Measurements from ENCODE around the gene RABGEF1.
"Not testable (repeated sequence)": the region's sequence is repeated elsewhere in the genome, so short reads cannot be mapped to it uniquely, and the experiment has no call there.

The RABGEF1 gene

DNA sequence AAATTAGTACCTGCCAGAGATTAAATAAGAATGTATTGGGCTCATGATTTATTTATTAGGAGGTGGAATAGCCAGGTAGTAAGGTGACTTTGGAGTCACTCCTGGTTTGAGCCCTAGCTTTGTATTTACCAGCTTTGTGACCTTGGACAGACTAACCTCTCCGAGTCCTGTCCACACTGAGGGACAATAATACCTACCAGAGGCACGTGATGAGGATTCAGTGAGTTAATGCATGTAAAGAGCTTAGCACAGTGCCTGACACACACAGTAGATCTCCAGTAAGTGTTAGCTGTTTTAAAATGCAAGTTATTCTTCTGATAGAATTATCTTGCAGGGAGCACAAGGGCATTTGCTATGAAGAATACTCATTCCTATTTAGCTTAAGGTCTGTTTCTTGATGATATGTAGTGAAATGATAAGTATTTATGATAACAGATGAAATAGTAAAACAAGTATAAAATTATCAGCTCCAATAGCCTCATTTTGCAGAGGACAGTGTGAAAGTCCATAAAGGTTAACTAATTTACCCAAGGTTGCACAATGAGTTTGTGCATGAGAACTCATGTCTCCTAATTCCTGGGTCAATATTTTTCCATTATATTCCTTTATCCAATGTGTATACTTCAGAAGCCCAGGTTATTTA lies 36.4 kb downstream of the RABGEF1 start:
- Histone ChIP-seq H3K4me3 (ENCODE audit: low read length) (no peak overlapping the region), H3K4me1 (ENCODE audit: insufficient read depth, low read length) (peaks cover 4% of the 10 kb centered on the region), H3K36me3 (ENCODE audit: insufficient read depth, low read length) (peaks cover 58% of the 10 kb centered on the region), H2AFZ (ENCODE audit: low read depth, low read length) (no peak overlapping the region), H3K27me3 (ENCODE audit: insufficient read depth, low read length) (no peaks in the 10 kb centered on the region), H3K9me3 (ENCODE audit: low read length) (no peaks in the 10 kb centered on the region)

DNA sequence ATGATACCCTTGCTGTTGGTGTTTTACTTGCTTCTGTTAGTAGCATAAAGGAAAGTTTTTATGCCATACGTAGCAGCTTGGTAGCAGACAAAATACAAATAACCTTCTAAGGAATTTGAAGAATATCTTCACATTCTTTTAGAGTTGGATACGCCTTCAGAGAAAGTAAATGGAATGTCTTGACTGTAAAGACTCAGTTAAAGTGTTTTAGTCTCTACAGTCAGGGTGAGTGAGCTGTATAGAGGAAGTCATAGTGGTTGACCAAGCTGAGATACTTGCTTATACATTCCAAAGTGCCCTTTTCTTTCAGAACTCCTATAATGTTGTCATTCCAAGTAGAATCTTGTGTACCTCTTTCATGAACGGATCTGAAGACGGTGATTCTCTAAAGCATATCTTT lies 37.7 kb downstream of the RABGEF1 start:
- H2AFZ ChIP-seq (ENCODE audit: low read depth, low read length): no peak overlapping the region
- H3K4me3 ChIP-seq (ENCODE audit: low read length): no peak overlapping the region
- peaks cover 64% of the 10 kb centered on the region for H3K36me3 ChIP-seq (ENCODE audit: insufficient read depth, low read length)
- no peaks in the 10 kb centered on the region for H3K4me1 ChIP-seq (ENCODE audit: insufficient read depth, low read length)
- no peaks in the 10 kb centered on the region for H3K9me3 ChIP-seq (ENCODE audit: low read length)
- H3K27me3 ChIP-seq (ENCODE audit: insufficient read depth, low read length): no peaks in the 10 kb centered on the region

DNA sequence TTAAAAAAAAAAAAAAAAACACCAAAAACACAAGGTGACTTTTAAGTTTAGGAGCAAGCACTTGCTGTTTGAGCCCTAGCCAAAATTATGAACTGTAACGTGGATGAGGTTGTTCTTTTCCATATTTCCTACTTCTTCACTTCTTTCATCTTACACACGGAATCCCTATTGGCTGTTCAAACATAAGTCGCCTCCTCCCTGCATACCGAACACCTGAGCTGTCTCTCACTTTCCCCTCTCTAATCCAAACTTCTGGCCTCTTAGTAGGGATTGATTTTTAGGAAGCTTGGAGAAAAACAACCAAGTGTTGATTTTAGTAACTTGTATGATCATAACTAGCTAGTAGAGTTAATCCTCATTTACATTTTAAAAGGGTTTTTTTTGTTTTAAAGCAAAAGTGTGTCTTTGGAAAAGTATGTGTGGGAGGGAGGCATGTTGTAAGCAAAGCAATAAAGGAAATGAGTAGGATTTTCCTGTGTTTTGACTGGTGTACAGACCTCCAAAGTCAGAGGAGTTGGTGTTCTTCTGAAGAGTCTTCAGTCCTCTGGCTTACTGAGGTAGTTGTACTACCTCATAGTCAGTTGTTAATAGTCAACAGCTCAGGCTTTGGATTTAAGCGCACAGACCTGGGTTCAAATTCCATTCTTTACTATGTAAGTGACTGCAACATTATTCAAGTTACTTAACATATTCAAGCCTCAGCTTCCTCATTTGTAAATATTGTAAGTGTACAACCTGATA lies 39.3 kb downstream of the RABGEF1 start:
- Histone ChIP-seq H3K4me3 (ENCODE audit: low read length) (no peak overlapping the region), H2AFZ (ENCODE audit: low read depth, low read length) (no peak overlapping the region), H3K36me3 (ENCODE audit: insufficient read depth, low read length) (peaks cover 53% of the 10 kb centered on the region), H3K4me1 (ENCODE audit: insufficient read depth, low read length) (no peaks in the 10 kb centered on the region), H3K27me3 (ENCODE audit: insufficient read depth, low read length) (no peaks in the 10 kb centered on the region), H3K9me3 (ENCODE audit: low read length) (no peaks in the 10 kb centered on the region)

DNA sequence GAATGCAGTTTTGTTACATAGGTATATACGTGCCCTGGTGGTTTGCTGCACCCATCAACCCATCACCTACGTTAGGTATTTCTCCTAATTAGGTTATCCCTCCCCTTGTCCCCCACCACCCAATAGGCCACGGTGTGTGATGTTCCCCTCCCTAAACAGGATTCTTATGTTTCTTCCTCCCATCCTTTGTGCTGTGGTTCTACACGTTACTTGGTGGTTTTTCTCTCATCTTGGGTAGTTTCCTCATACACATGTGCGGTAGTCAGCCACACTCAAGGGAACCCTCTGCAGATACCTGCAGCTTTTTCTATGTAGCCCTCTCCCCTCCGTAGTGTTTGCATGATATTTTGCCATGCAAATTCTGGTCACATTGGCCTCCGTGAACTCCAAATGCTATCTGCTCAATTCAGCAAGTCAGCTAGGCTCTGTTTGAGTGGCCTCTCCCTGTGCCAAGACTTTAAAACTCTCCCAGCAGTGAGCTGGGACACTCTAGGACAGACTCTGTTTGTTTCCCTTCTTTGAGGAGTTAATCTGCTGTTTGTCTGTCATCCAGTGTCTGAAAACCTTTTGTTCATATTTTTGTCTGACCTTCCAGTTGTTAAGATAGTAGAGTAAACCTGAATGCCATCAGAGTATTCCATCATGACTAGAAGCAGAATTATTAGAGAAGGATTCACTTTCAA lies 41.0 kb downstream of the RABGEF1 start:
- H3K4me1 ChIP-seq (ENCODE audit: insufficient read depth, low read length): no peaks in the 10 kb centered on the region
- no peak overlapping the region for H2AFZ ChIP-seq (ENCODE audit: low read depth, low read length)
- peaks cover 48% of the 10 kb centered on the region for H3K36me3 ChIP-seq (ENCODE audit: insufficient read depth, low read length)
- no peaks in the 10 kb centered on the region for H3K27me3 ChIP-seq (ENCODE audit: insufficient read depth, low read length)
- H3K9me3 ChIP-seq (ENCODE audit: low read length): no peaks in the 10 kb centered on the region
- H3K4me3 ChIP-seq (ENCODE audit: low read length): no peak overlapping the region

DNA sequence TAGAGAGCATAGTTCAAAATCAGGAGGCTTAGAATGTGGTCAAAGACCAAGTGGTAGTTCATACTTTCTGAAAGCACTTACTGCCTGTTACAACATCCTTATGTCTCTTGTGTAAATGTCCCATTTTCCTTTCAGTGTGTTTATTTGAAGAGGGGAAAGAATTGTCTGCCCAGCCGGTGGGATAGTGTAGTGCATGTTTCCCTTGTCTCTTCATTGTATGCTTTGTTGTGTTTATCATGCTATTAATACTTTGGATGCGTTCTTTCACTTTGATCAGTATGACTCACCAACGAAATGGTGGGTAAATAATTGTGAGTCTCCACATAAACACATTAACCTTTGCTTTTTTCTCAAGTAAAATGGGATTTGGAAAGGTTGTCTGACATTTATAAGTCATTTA lies 42.3 kb downstream of the RABGEF1 start:
- not testable (repeated sequence) for H2AFZ ChIP-seq (ENCODE audit: low read depth, low read length); H3K9me3 ChIP-seq (ENCODE audit: low read length); H3K4me1 ChIP-seq (ENCODE audit: insufficient read depth, low read length); H3K27me3 ChIP-seq (ENCODE audit: insufficient read depth, low read length); H3K4me3 ChIP-seq (ENCODE audit: low read length)
- H3K36me3 ChIP-seq (ENCODE audit: insufficient read depth, low read length): peaks cover 49% of the 10 kb centered on the region

DNA sequence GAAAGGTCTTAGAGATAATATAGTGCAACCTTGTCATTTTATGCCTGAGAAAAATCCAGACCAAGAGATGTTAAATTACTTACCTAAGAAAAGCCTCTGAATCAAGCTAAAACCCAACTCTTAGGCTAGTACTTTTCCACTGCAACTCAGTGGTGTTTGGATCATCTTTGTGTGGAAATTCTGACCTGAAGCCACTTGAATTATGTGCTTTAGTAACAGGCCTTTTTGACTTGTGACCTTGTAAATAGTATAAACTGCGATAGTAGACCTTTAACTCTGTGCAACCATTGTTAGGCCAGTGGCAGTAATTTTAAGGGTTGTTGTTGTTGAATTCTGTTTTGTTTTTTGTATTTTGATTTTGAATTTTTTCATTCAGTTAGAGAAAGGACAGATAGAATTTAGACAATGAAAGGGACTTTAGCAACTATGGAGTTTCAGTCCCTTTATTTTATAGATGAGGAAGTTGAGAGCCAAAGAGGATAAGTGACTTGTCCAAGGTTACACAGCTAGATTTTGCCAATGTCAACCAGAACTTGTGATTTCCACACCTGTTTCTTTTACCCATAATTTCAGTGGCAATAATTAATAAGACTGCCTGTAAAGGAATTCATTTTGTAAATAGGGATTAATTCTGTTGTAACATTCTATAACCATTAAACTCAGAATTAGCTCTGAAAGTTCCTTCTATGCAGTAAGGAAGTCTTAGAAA lies 43.5 kb downstream of the RABGEF1 start:
- H3K36me3 ChIP-seq (ENCODE audit: insufficient read depth, low read length): peaks cover 46% of the 10 kb centered on the region
- H3K27me3 ChIP-seq (ENCODE audit: insufficient read depth, low read length); H3K4me3 ChIP-seq (ENCODE audit: low read length); H2AFZ ChIP-seq (ENCODE audit: low read depth, low read length); H3K9me3 ChIP-seq (ENCODE audit: low read length); H3K4me1 ChIP-seq (ENCODE audit: insufficient read depth, low read length): not testable (repeated sequence)

DNA sequence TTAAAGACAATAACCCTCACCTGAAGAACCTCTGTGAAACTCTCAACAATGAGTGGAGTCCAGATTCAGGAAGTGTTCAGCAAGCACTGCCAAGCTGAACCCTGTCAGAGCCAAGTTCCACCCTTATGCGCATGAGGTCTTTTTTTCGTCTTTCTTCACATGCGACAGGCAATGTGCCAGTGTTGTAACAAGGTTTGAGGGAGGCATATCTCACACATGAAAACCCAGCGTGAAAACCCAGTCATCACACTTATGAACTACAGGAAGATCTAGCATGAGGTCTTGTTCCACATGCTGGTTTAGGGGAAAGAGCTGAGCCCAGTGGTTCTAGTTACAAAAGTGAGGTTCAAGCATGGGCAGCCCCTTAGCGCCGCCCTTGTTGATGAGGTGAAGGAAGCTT lies 49.7 kb downstream of the RABGEF1 start:
- Histone ChIP-seq H3K27me3 (ENCODE audit: insufficient read depth, low read length) (no peaks in the 10 kb centered on the region), H3K36me3 (ENCODE audit: insufficient read depth, low read length) (peaks cover 56% of the 10 kb centered on the region), H3K9me3 (ENCODE audit: low read length) (no peaks in the 10 kb centered on the region), H2AFZ (ENCODE audit: low read depth, low read length) (no peak overlapping the region), H3K4me3 (ENCODE audit: low read length) (no peak overlapping the region), H3K4me1 (ENCODE audit: insufficient read depth, low read length) (no peaks in the 10 kb centered on the region)

DNA sequence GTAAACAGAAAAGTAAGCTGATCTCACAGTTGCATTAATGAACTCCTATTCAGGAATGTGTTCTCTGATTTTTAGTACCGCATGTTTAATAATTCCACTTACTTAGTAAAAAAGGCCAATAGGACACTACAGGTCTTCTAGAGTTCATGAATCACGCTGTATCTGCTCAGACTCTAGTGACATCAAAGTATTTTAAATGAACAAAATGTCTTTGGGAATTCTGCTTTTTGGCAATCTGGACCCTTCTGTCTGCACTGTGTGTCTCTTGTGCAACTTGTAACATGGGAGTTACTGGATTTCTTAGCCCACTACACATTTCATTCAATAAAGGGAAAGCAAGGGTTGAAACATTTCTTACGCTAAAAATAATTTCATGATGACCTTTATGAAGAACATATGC lies 50.2 kb downstream of the RABGEF1 start:
- Histone ChIP-seq H3K4me1 (ENCODE audit: insufficient read depth, low read length) (no peaks in the 10 kb centered on the region), H2AFZ (ENCODE audit: low read depth, low read length) (no peak overlapping the region), H3K4me3 (ENCODE audit: low read length) (no peak overlapping the region), H3K9me3 (ENCODE audit: low read length) (no peaks in the 10 kb centered on the region), H3K27me3 (ENCODE audit: insufficient read depth, low read length) (no peaks in the 10 kb centered on the region), H3K36me3 (ENCODE audit: insufficient read depth, low read length) (peaks cover 58% of the 10 kb centered on the region)

DNA sequence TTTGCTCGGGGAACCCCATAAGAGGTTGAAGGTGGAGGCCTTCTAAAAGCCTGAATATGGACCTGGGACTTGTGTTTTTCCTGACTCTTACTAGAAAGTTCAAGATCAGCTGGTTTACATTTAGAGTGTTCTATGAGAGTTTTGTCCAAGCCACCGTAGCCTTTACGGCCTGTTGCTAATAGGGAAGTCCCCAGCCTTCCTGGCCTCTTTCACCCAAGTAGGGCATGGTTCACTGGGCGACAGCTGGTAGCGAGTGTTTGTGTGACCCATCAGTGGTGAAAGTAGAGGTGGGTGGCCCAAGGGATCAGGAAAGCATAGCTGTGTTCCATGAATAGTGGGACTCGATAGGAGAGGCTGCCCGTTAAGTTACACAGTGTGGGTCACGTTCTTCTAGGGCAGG lies 60.1 kb downstream of the RABGEF1 start:
- H2AFZ ChIP-seq (ENCODE audit: low read depth, low read length): no peak overlapping the region
- no peaks in the 10 kb centered on the region for H3K27me3 ChIP-seq (ENCODE audit: insufficient read depth, low read length)
- peaks cover 79% of the 10 kb centered on the region for H3K36me3 ChIP-seq (ENCODE audit: insufficient read depth, low read length)
- no peak overlapping the region for H3K4me3 ChIP-seq (ENCODE audit: low read length)
- H3K9me3 ChIP-seq (ENCODE audit: low read length): no peaks in the 10 kb centered on the region
- H3K4me1 ChIP-seq (ENCODE audit: insufficient read depth, low read length): no peaks in the 10 kb centered on the region

DNA sequence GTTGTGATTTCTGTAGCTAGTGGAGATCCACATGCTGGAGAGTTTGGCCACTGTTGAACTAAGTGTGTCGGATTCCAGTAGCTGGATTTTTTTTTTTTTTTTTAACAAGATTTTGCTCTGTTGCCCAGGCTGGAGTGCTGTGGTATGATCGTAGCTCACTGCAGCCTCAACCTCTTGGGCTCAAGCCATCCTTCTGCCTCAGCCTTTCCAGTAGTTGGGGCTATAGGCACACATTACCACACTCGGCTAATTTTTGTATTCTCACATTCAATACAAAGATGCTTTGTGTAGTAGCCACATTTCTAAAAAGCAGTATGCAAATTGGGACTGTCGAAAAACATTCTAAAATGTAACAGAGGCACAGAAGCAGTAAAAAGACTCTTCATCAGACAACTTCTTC lies 63.5 kb downstream of the RABGEF1 start:
- Histone ChIP-seq H3K4me3 (ENCODE audit: low read length) (no peak overlapping the region), H3K4me1 (ENCODE audit: insufficient read depth, low read length) (no peaks in the 10 kb centered on the region), H3K36me3 (ENCODE audit: insufficient read depth, low read length) (peaks cover 78% of the 10 kb centered on the region), H3K27me3 (ENCODE audit: insufficient read depth, low read length) (no peaks in the 10 kb centered on the region), H3K9me3 (ENCODE audit: low read length) (no peaks in the 10 kb centered on the region), H2AFZ (ENCODE audit: low read depth, low read length) (no peak overlapping the region)

DNA sequence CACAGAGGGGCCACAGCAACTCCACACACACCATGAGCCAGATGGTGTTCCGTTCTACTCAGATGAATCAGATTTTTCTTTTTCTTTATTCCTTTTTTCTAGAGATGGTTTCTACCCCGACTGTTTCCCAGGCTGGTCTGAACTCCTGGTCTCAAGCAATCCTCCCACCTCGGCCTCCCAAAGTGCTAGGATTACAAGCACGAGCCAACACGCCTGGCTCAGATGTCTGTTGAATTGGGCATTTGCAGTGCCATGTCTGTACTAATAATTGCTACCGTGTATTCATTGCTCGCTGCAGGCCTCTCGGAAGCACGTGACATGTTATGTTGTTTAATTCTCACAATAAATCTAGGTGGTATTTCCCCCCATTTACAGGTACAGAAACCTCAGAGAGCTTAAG lies 67.2 kb downstream of the RABGEF1 start:
- Histone ChIP-seq H3K4me3 (ENCODE audit: low read length) (no peak overlapping the region), H3K4me1 (ENCODE audit: insufficient read depth, low read length) (no peaks in the 10 kb centered on the region), H3K9me3 (ENCODE audit: low read length) (no peaks in the 10 kb centered on the region), H3K27me3 (ENCODE audit: insufficient read depth, low read length) (no peaks in the 10 kb centered on the region), H2AFZ (ENCODE audit: low read depth, low read length) (no peak overlapping the region), H3K36me3 (ENCODE audit: insufficient read depth, low read length) (peaks cover 80% of the 10 kb centered on the region)

DNA sequence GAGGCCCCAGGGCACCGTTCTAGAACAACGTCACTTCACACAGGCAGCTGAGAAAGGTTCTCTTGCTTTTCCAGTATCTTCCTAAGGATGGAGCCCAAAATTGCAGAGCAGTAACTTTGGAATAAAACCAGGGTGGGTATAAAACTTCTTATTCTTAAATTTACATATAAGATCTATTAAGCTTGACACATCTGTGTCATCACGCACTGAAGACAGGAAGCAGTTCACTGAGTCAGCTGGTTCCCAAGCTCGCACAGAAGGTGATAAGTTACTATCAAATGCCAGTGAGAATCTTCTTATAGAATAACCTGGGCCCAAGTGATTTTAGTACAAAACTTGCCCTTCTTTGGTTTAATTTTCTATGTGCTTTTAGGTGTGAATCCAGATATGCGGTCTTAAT lies 70.2 kb downstream of the RABGEF1 start:
- H3K36me3 ChIP-seq (ENCODE audit: insufficient read depth, low read length): peaks cover 60% of the 10 kb centered on the region
- H3K4me1 ChIP-seq (ENCODE audit: insufficient read depth, low read length): no peaks in the 10 kb centered on the region
- H3K9me3 ChIP-seq (ENCODE audit: low read length): no peaks in the 10 kb centered on the region
- H3K4me3 ChIP-seq (ENCODE audit: low read length): no peak overlapping the region
- no peaks in the 10 kb centered on the region for H3K27me3 ChIP-seq (ENCODE audit: insufficient read depth, low read length)
- no peak overlapping the region for H2AFZ ChIP-seq (ENCODE audit: low read depth, low read length)

DNA sequence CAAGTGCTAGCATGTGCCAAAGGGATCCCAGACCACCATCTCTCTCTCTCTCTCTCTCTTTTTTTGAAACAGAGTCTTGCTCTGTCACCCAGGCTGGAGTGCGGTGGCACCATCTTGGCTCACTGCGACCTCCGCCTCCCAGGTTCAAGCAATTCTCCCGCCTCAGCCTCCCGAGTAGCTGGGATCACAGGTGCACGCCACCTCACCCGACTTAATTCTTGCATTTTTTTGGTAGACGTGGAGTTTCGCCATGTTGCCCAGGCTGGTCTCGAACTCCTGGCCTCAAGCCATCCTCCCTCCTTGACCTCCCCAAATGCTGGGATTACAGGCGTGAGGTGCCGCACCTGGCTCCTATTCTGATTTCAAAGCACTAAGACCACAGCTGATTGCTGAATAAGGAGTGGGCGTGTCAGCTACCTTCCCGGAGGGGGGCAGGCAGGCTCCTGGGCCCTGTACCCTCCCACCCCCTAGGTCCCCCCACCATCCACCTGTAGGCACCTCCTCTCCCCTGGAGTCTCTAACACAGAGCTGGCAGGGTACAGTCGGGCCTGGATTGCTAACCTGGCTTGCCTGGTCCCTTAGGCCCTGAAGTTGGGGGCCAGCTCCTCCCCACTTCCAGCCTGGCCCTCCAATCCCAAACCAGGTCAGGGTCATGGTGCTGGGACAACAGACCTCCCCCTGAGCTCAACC lies 74.8 kb downstream of the RABGEF1 start:
- H3K27me3 ChIP-seq (ENCODE audit: insufficient read depth, low read length); H2AFZ ChIP-seq (ENCODE audit: low read depth, low read length); H3K9me3 ChIP-seq (ENCODE audit: low read length); H3K4me1 ChIP-seq (ENCODE audit: insufficient read depth, low read length); H3K4me3 ChIP-seq (ENCODE audit: low read length): not testable (repeated sequence)
- H3K36me3 ChIP-seq (ENCODE audit: insufficient read depth, low read length): peaks cover 19% of the 10 kb centered on the region
